Middle frontal gyrus (tissue), 1 donor: Measurements from ENCODE around the gene MICALL2.
"Not testable (repeated sequence)": the region's sequence is repeated elsewhere in the genome, so short reads cannot be mapped to it uniquely, and the experiment has no call there.

Experiments
- DNase-seq: peaks from one replicate; pipeline ENCODE4 v3.0.0-alpha.2; 2015; ENCODE audit warnings: low spot score; ENCODE audit errors: extremely low spot score

MICALL2 gene

DNA sequence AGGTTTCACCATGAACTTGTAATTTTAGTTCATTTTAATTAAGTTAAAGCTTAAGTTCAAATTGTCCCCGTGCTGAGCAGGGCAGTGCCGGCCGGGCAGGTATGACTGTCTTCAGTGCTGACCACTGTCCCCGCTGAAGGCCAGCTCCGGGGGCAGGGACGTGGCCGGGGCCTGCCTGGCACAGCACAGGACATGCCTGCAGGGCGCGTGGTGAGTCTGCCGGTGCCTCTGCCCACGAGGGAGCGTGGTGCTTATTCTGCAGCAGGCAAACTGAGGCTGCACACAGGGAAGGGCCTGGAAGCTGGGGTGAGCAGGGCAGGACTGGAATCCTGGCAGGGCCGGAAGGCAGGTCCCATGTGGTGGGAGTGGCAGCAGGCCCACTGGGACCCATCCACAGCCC lies 9.8 kb downstream of the MICALL2 start:
- no peak for DNase-seq

DNA sequence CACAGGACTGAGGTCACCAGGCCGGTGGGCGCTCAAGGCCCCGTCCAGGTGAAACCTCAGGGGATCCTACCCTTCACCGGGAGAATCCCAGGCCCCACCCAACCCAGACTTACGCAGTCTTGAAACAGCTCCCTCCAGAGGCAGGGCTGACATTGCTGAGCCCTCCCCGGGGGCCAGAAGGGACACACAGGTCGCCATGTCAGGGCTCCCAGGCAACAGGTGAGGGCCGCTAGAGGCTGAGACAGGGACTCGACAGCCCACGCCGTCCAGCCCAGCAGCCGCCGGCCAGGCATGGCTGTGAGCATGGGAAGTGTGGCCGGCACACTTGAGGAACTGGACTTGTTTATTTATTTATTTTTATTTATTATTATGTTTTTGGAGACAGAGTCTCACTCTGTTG lies 10.3 kb downstream of the MICALL2 start:
- no peak for DNase-seq

DNA sequence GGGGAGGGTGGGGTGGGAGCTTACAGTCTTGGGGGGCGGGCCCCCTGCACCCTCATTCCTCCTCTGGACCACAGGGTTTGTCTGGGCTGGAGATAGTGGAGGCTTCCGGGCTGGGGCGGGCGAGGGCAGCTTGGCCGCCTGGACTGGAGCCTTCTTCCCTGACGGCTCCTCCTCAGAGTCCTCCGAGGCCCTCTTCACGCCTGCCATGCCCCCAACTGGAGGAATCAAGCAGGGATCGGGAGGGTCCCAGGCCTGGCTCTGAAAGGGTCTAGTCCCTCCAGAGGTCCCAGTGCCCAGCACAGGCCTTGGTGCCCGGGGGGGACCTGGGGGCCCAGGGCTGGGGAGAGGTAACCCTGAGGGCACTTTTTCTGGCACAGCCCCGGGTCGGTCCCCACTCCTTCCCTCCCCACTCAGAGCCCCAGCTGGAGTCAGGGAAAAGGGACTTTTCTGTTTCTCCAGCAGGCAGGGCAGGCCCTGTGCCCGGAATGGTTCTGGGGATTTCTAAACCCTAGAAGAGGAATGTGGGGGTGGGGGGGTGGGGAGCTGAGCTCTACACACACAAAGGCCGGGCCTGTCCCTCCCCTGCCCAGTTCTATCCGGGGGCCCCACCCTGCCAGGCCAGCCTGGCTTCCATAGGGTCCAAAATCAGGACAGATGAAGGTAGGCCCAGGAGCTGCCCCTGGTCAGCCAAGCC lies 11.6 kb downstream of the MICALL2 start:
- DNase-seq = no peak

DNA sequence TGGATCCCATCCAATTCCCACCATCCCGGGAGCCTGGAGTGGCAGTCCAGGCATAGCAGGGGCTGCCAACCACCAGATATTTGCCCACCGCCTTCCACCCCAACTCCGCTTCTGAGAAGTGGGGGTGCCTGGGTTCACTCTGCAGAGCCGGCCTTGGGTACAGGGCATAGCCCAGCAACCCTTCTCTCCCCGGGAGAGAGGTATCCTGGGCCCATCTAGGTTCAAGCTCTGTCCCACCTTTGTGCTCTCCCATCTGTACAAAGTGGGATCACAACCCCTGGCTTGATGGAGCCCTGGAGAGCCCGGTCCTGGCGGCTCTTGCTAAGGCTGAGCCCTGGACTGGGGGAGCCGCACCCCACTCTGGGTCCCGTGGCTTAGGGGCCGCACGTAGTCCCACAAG lies 12.2 kb downstream of the MICALL2 start:
- DNase-seq = no peak

- no peak for DNase-seq
Observed at GRCh38 chr7:1446620-1447032, 12.6 kb downstream of the MICALL2 start.

- not testable (repeated sequence) for DNase-seq
Observed at GRCh38 chr7:1446026-1446425, 13.2 kb downstream of the MICALL2 start.

- no peak for DNase-seq
Observed at GRCh38 chr7:1445341-1445740, 13.9 kb downstream of the MICALL2 start.

DNA sequence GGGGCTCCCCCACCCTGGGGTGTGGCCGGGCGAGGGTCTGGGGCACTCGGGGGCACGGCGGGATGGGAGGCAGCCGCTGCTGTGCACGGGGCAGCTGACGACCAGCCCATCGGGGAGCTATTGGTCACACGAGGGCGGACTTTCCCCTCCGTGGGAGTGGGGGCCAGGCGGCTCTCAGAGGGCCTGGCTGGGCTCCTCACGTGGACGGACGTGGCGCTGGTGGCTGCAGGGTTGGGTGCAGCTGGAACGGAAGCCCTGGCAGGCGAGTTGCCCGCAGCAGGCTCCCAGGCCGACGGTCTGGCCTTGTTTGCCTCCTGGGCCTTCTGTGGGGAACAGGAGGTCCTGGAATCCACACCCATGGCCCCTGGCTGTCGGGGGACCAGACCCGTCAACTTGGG lies 14.3 kb downstream of the MICALL2 start:
- DNase-seq = no peak

DNA sequence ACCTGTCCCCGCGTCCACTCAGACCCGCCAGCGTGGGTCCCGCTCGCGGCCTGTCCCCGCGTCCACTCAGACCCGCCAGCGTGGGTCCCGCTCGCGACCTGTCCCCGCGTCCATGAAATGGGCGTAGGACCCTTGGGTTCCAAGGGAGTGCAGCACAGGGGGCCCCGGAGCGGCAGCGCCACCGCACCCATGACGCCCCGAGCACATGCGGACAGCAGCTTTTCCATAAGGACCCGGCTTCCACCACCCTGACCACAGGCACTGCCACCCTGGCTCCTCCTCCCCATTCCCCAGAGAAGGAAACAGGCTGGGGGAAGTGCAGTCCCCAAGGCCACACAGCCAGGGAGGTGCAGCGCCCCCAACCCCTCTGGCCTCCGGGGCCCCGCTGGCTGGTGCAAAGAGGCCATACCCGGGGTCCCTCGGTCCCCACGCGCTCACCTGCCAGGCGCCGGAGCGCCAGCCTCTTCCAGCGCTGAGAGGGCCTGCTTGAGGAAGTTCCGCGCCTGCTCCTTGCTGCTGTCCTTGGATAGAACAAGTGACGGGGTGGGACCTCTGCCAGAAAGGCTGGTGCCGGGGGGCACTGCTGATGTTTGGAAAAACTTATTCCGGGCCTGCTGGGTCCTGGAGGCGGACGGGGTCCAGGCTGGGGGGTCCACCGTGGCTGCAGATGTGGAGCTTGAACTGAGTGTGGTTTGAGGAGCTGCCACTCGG lies 14.9 kb downstream of the MICALL2 start:
- no peak for DNase-seq

- DNase-seq = not testable (repeated sequence)
Observed at GRCh38 chr7:1443587-1444200, 15.6 kb downstream of the MICALL2 start.

- DNase-seq = no peak
Observed at GRCh38 chr7:1442355-1443124, 16.7 kb downstream of the MICALL2 start.

DNA sequence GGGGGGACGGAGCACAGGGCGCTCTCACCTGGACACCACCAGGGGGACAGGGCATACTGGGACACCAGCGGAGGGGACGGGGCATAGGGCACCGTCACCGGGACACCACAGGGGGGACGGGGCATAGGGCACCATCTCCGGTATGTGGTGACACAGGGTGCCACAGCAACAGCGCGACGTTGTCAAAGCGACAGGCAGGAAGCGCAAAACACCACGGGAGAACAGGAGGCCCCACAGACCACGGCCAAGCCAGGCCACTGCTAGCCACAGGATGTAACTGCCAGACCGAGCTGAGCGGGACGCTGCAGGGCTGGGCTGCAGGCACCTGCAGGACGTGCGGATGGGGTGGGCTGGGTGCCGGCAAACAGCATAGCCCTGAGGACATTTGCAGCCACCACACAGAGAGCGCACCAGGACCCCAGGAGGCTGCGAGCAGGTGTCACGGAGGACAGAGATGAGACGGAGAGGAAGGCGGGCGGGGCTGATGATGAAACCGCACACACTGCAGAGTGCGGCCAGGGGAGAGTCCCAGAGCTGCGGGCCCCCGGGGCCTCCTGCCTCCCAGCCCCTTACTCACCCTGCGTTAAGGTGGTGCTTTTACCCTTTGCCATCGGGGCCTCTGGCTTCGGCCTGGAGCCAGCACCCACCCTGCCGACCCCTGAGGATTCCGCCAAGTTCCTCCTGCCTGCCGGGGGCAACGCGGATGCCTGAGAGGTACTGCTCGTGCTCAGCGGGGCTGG lies 17.5 kb downstream of the MICALL2 start:
- no peak for DNase-seq

DNA sequence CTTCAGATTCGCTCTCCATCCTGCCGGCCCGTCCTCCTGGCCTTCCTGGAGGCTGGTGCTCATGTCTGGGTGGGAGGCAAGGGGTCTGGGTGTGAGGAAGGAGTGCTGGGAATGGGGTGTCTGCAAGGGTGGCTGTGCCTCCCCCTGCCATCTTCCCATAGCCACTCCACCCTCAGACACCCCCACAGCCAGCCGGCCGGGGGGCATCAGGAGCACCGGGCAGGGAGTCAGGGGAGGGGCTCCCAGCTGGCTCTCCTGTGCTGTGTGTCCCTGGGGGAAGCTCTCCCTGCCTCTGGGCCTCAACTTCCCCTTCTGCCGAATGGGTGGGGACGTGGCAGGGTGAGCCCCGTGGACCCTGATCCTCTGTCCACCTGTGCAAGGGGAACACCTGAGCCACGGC lies 18.6 kb downstream of the MICALL2 start:
- DNase-seq = no peak

- DNase-seq = no peak
Observed at GRCh38 chr7:1439373-1440363, 19.6 kb downstream of the MICALL2 start.

DNA sequence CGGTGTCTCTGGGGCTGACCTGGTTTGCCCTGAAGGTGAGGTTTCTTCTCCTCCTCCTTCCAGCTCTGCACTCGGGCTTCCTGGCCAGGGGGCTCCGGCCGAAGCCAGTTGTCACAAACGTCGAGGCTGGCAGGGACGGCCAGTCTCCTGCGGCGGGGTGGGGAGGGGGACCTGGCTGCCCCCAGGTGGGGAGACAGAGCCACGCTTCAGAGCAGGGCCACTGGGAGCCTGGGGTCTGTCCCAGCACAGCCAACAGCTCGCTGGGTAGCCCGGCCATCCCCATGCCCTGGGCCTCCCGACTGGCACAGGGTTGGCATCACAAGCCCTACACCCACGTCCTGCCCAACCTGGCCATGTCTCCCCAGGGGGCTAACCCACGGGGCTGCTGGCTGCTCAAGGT lies 20.4 kb downstream of the MICALL2 start:
- DNase-seq = no peak

- no peak for DNase-seq
Observed at GRCh38 chr7:1438208-1438607, 21.1 kb downstream of the MICALL2 start.

- no peak for DNase-seq
Observed at GRCh38 chr7:1437155-1437880, 22.0 kb downstream of the MICALL2 start.

DNA sequence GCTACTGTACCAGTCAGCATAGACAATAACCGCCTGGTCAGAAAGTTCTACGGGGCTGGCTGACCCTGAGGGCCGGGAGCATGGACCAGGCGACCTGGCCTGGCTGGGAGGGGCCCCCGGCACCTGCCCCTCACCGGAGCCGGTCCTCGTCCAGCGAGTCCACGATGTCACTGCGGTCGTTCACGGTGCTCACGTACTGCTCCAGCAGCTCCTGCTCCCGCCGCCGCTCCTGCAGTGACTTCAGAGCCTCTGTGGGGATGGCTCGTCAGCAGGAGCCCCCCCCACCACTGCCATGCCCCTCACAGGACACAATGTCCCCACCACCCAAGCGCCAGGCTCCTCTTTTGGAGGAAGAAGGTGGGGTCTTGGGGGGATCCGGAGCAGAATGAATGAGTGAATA lies 22.7 kb downstream of the MICALL2 start:
- DNase-seq = no peak
